ENCODE data around the gene SCN4A. TPM values are rescaled to one million over a fixed set of nuclear protein-coding genes. Genes with fewer than 3 reads are reported as not detected.

SCN4A gene
- total and polyA plus RNA-seq, 2 of the 13 experiments (the other 11 are each of a cell fraction or from before 2014, with no cell fraction given), result 0.02 to 0.03 TPM

GRCh38 chr17:63998050-63998720 lies 25.5 kb upstream of the SCN4A start, which contains the start of gene PRR29 (continued):
- TF ChIP-seq ELF4 (CRISPR knock-in tag; IDR thresholded peaks at IDR 0.05; ENCODE audit: borderline replicate concordance) (no peak), SAP130 (CRISPR knock-in tag; IDR thresholded peaks at IDR 0.05; ENCODE audit: low read depth) (peak; percentile 88), SATB2 (CRISPR knock-in tag; IDR thresholded peaks at IDR 0.05) (no peak), FOXK2 (IDR thresholded peaks at IDR 0.05) (no peak), CSRNP1 (CRISPR knock-in tag; IDR thresholded peaks at IDR 0.05) (no peak), PHF20 (CRISPR knock-in tag; IDR thresholded peaks at IDR 0.05) (no peak), NONO (IDR thresholded peaks at IDR 0.05) (no peak), NONO (CRISPR knock-in tag; conservative IDR thresholded peaks at IDR 0.05) (peak; percentile 70; the same call in 1 of the 2 replicates), ZIK1 (CRISPR knock-in tag; IDR thresholded peaks at IDR 0.05; ENCODE audit: borderline replicate concordance, low read depth) (no peak), POLR2AphosphoS2 (IDR thresholded peaks at IDR 0.05; ENCODE audit: low read depth, low read length) (no peak), ZNF740 (CRISPR knock-in tag; IDR thresholded peaks at IDR 0.05) (no peak), RARG (CRISPR knock-in tag; IDR thresholded peaks at IDR 0.05; ENCODE audit: low read depth) (no peak), MZF1 (CRISPR knock-in tag; IDR thresholded peaks at IDR 0.05; ENCODE audit: borderline replicate concordance) (no peak), DRAP1 (CRISPR knock-in tag; IDR thresholded peaks at IDR 0.05) (peak; percentile 54), SMARCC2 (IDR thresholded peaks at IDR 0.05) (no peak), THAP11 (CRISPR knock-in tag; IDR thresholded peaks at IDR 0.05) (peak; percentile 50; the same call in 1 of the 2 replicates), HOXA3 (CRISPR knock-in tag; IDR thresholded peaks at IDR 0.05) (no peak; the same call in 1 of the 2 replicates), IRX3 (CRISPR knock-in tag; IDR thresholded peaks at IDR 0.05; ENCODE audit: borderline replicate concordance, low read depth) (no peak), ZNF784 (CRISPR knock-in tag; IDR thresholded peaks at IDR 0.05; ENCODE audit: borderline replicate concordance) (no peak), TBX3 (IDR thresholded peaks at IDR 0.05; ENCODE audit: borderline replicate concordance) (no peak), ZNF770 (CRISPR knock-in tag; IDR thresholded peaks at IDR 0.05) (0 out of 2 replicates have a peak, but pooled peaks have one; percentile 35), ZSCAN12 (CRISPR knock-in tag; IDR thresholded peaks at IDR 0.05) (no peak), HNRNPLL (IDR thresholded peaks at IDR 0.05; ENCODE audit: low read depth, low read length, poor library complexity, severe bottlenecking) (no peak), ZNF230 (CRISPR knock-in tag; IDR thresholded peaks at IDR 0.05) (no peak), ZNF335 (CRISPR knock-in tag; IDR thresholded peaks at IDR 0.05) (0 out of 2 replicates have a peak, but pooled peaks have one; percentile 34), MAZ (IDR thresholded peaks at IDR 0.05; ENCODE audit: borderline replicate concordance, low read depth, low read length) (no peak), MAZ (CRISPR knock-in tag; IDR thresholded peaks at IDR 0.05; ENCODE audit: low read depth) (peak; percentile 55)

Data from HepG2 (cell line).